H1 (cell line): ENCODE results near the gene ACAD10. TPM values are rescaled to one million over a fixed set of nuclear protein-coding genes. Genes with fewer than 3 reads are reported as not detected.

Experiments
- CTCF ChIA-PET: fragments of 300-600 bp; sonication (Branson Sonifier 250); formaldehyde crosslinking; loops from one replicate; lab custom pipeline; 2021; ENCODE audit not compliant: partially characterized antibody; lab: Charles Lee
- POLR2A ChIA-PET: fragments of 300-600 bp; sonication (Branson Sonifier 250); formaldehyde crosslinking; loops from one replicate; lab custom pipeline; 2021; ENCODE audit warnings: inconsistent platforms; ENCODE audit not compliant: partially characterized antibody; lab: Charles Lee
- DNase-seq, 2 experiments: peaks; one replicate each; pipeline versions ENCODE4 v3.0.0 to v3.0.0-alpha.2; 2010 to 2022; ENCODE audit warnings: low spot score in 2 of 2, low read depth in 1 of 2, mixed read lengths in 1 of 2
- FAIRE-seq: peaks from 2 replicates; lab custom pipeline; 2011; peaks lifted over from hg19 to GRCh38; lab: Jason Lieb, UNC
- H2AFZ ChIP-seq: 2 replicates; pipeline ENCODE4 v1.8.1; 2012; ENCODE audit warnings: low read length, inconsistent platforms
- H2AK5ac ChIP-seq: 2 replicates; pipeline ENCODE4 v1.6.1; 2013; ENCODE audit warnings: low read depth, low read length
- H2BK120ac ChIP-seq: replicated peaks from 2 replicates; pipeline ENCODE3; 2013; ENCODE audit warnings: low read depth, low read length, inconsistent platforms
- H2BK12ac ChIP-seq: 2 replicates; pipeline ENCODE4 v1.6.1; 2013; ENCODE audit warnings: low read depth, low read length
- H2BK15ac ChIP-seq: 2 replicates; pipeline ENCODE4 v1.6.1; 2013; ENCODE audit warnings: low read length
- H2BK20ac ChIP-seq: 2 replicates; pipeline ENCODE4 v1.6.1; 2013; ENCODE audit warnings: low read length
- H2BK5ac ChIP-seq: 2 replicates; pipeline ENCODE4 v1.6.1; 2013; ENCODE audit warnings: low read depth, low read length
- H3K14ac ChIP-seq: 2 replicates; pipeline ENCODE4 v1.6.1; 2013; ENCODE audit warnings: inconsistent platforms; ENCODE audit not compliant: insufficient read length
- H3K18ac ChIP-seq: 2 replicates; pipeline ENCODE4 v1.6.1; 2013; ENCODE audit warnings: low read length; ENCODE audit errors: extremely low read depth
- H3K23ac ChIP-seq: 2 replicates; pipeline ENCODE4 v1.6.1; 2013; ENCODE audit warnings: inconsistent platforms; ENCODE audit not compliant: insufficient read length
- H3K23me2 ChIP-seq: 2 replicates; pipeline ENCODE4 v1.6.1; 2013; ENCODE audit warnings: low read depth, low read length
- H3K27ac ChIP-seq: 2 replicates; pipeline ENCODE4 v1.6.1; 2011; ENCODE audit warnings: low read depth, low read length, inconsistent platforms
- H3K27me3 ChIP-seq, 4 experiments: replicated peaks in 1 of 4; 1 replicate in 1 of 4; 2 replicates in 3 of 4; pipeline versions ENCODE4 v1.6.1 to v1.8.1; 2011 to 2013; ENCODE audit warnings: low read length in 3 of 4, mild to moderate bottlenecking in 3 of 4, inconsistent platforms in 2 of 4, mixed read lengths in 2 of 4, moderate library complexity in 1 of 4; ENCODE audit not compliant: control insufficient read depth in 3 of 4, insufficient read depth in 3 of 4; ENCODE audit errors: extremely low read depth in 1 of 4
- H3K36me3 ChIP-seq, 4 experiments: 2 replicates each; pipeline versions ENCODE4 v1.6.1 to v1.8.1; 2011 to 2013; ENCODE audit warnings: mild to moderate bottlenecking in 4 of 4, low read length in 3 of 4, moderate library complexity in 2 of 4, control low read depth in 1 of 4, inconsistent platforms in 1 of 4; ENCODE audit not compliant: insufficient read depth in 4 of 4, control insufficient read depth in 2 of 4
- H3K4ac ChIP-seq: replicated peaks from 2 replicates; pipeline ENCODE3; 2013; ENCODE audit warnings: low read length, low read depth, mixed read lengths, inconsistent platforms; ENCODE audit not compliant: insufficient read length
- H3K4me1 ChIP-seq, 4 experiments: replicated peaks in 1 of 4; 1 replicate in 1 of 4; 2 replicates in 3 of 4; pipeline versions ENCODE4 v1.6.1 to v1.8.1; 2011 to 2013; ENCODE audit warnings: low read length in 3 of 4, inconsistent platforms in 2 of 4, mixed read lengths in 1 of 4; ENCODE audit not compliant: insufficient read depth in 4 of 4, control insufficient read depth in 3 of 4
- H3K4me2 ChIP-seq, 2 experiments: 2 replicates each; pipeline versions ENCODE4 v1.6.1 to v1.8.1; 2011 to 2013; ENCODE audit warnings: low read depth in 2 of 2, low read length in 2 of 2, control low read depth in 1 of 2, inconsistent platforms in 1 of 2, mild to moderate bottlenecking in 1 of 2; ENCODE audit not compliant: insufficient read depth in 1 of 2
- H3K4me3 ChIP-seq, 4 experiments: fragments of 200-600, 300-600 bp in 1 of 4; sonication (generic), shearing (Covaris generic), sonication (Bioruptor Twin) in 1 of 4; 2 replicates each; pipeline versions ENCODE4 v1.5.1 to v1.8.1; 2011 to 2016; ENCODE audit warnings: low read length in 4 of 4, low read depth in 3 of 4, control low read depth in 2 of 4, inconsistent platforms in 2 of 4, mild to moderate bottlenecking in 2 of 4, mixed read lengths in 1 of 4, moderate library complexity in 1 of 4; ENCODE audit not compliant: insufficient read depth in 2 of 4; ENCODE audit errors: extremely low read depth in 1 of 4
- H3K56ac ChIP-seq: replicated peaks from 2 replicates; pipeline ENCODE3; 2013; ENCODE audit warnings: low read depth, mild to moderate bottlenecking, mixed read lengths, low read length, inconsistent platforms; ENCODE audit not compliant: insufficient read length
- H3K79me1 ChIP-seq: 2 replicates; pipeline ENCODE4 v1.6.1; 2013; ENCODE audit warnings: low read depth, low read length, control low read depth
- H3K79me2 ChIP-seq, 2 experiments: 2 replicates each; pipeline versions ENCODE4 v1.6.1 to v1.8.1; 2012 to 2013; ENCODE audit warnings: low read length in 2 of 2, mild to moderate bottlenecking in 2 of 2, inconsistent platforms in 1 of 2; ENCODE audit not compliant: insufficient read depth in 2 of 2, control insufficient read depth in 1 of 2
- H3K9ac ChIP-seq, 4 experiments: replicated peaks in 1 of 4; 1 replicate in 1 of 4; 2 replicates in 3 of 4; pipeline versions ENCODE4 v1.6.1 to v1.8.1; 2011 to 2013; ENCODE audit warnings: low read depth in 3 of 4, low read length in 3 of 4, control low read depth in 2 of 4, mild to moderate bottlenecking in 2 of 4, moderate library complexity in 2 of 4, inconsistent platforms in 1 of 4; ENCODE audit errors: extremely low read depth in 1 of 4
- H3K9me3 ChIP-seq, 2 experiments: 2 replicates each; pipeline versions ENCODE4 v1.6.1 to v1.8.1; 2012 to 2013; ENCODE audit warnings: mild to moderate bottlenecking in 2 of 2, moderate library complexity in 2 of 2, control low read depth in 1 of 2, inconsistent platforms in 1 of 2, low read depth in 1 of 2, low read length in 1 of 2, mixed read lengths in 1 of 2; ENCODE audit not compliant: insufficient read depth in 2 of 2
- H4K20me1 ChIP-seq, 2 experiments: replicated peaks in 1 of 2; 2 replicates each; pipeline versions ENCODE3 to v1.8.1; 2011 to 2013; ENCODE audit warnings: inconsistent platforms in 2 of 2, low read length in 2 of 2, mild to moderate bottlenecking in 1 of 2; ENCODE audit not compliant: insufficient read depth in 2 of 2, control insufficient read depth in 1 of 2
- H4K5ac ChIP-seq: 2 replicates; pipeline ENCODE4 v1.6.1; 2013; ENCODE audit warnings: low read length, low read depth, mixed read lengths, inconsistent platforms; ENCODE audit not compliant: insufficient read length
- H4K8ac ChIP-seq: 2 replicates; pipeline ENCODE4 v1.8.0; 2013; ENCODE audit warnings: mild to moderate bottlenecking, moderate library complexity, low read length, inconsistent platforms; ENCODE audit not compliant: insufficient read depth; ENCODE audit errors: extremely low read depth
- H4K91ac ChIP-seq: replicated peaks from 2 replicates; pipeline ENCODE3; 2013; ENCODE audit warnings: low read length, mixed read lengths, inconsistent platforms; ENCODE audit not compliant: insufficient read length
- CBX8 ChIP-seq: fragments of 300-800, 300-1000 bp; sonication (generic); IDR thresholded peaks from 2 replicates; pipeline ENCODE4 v1.7.1; 2016; ENCODE audit warnings: low read depth, low read length, borderline replicate concordance
- EGR1 ChIP-seq: IDR thresholded peaks from 2 replicates; pipeline ENCODE4 v1.6.1; 2011; ENCODE audit warnings: low read depth, low read length, borderline replicate concordance
- EP300 ChIP-seq, 2 experiments: IDR thresholded peaks; 1 replicate in 1 of 2; 2 replicates in 1 of 2; pipeline ENCODE4 v1.6.1; 2011 to 2012; ENCODE audit warnings: low read depth in 2 of 2, low read length in 2 of 2, mild to moderate bottlenecking in 2 of 2, borderline replicate concordance in 1 of 2, inconsistent platforms in 1 of 2, moderate library complexity in 1 of 2
- JUND ChIP-seq: IDR thresholded peaks from 2 replicates; pipeline ENCODE4 v1.6.1; 2011; ENCODE audit warnings: mild to moderate bottlenecking, improper control_type of control experiment, low read length
- KDM5A ChIP-seq: fragments of 200-600 bp; IDR thresholded peaks from 2 replicates; pipeline ENCODE4 v1.7.1; 2012; ENCODE audit warnings: mild to moderate bottlenecking, low read length, inconsistent platforms, mixed read lengths
- POLR2A ChIP-seq, 2 experiments: IDR thresholded peaks; 1 replicate in 1 of 2; 2 replicates in 1 of 2; pipeline ENCODE4 v1.6.1; 2011; ENCODE audit warnings: low read depth in 2 of 2, low read length in 2 of 2, mild to moderate bottlenecking in 2 of 2; ENCODE audit errors: control extremely low read depth in 1 of 2
- POLR2AphosphoS5 ChIP-seq: IDR thresholded peaks from 2 replicates; pipeline ENCODE4 v1.6.1; 2011; ENCODE audit warnings: low read depth, low read length
- POU5F1 ChIP-seq: IDR thresholded peaks from 2 replicates; pipeline ENCODE4 v1.6.1; 2011; ENCODE audit warnings: low read depth, mild to moderate bottlenecking, low read length, moderate library complexity
- RNF2 ChIP-seq: fragments of 200-900, 300-1000 bp; sonication (generic); IDR thresholded peaks from 2 replicates; pipeline ENCODE4 v1.7.1; 2016; ENCODE audit warnings: borderline replicate concordance, low read depth, mild to moderate bottlenecking, antibody characterized with exemption, low read length; ENCODE audit not compliant: poor library complexity, severe bottlenecking; ENCODE audit errors: missing control alignments
- SIRT6 ChIP-seq: IDR thresholded peaks from one replicate; pipeline ENCODE4 v1.7.1; 2012; ENCODE audit warnings: low read length, inconsistent platforms
- SUZ12 ChIP-seq: fragments of 200-600 bp; sonication (generic); IDR thresholded peaks from 2 replicates; pipeline ENCODE4 v1.6.1; 2012; ENCODE audit warnings: mild to moderate bottlenecking, inconsistent platforms, low read length, moderate library complexity, mixed read lengths
- TAF7 ChIP-seq: optimal IDR thresholded peaks from 2 replicates; pipeline ENCODE3; 2011; ENCODE audit warnings: low read depth, mild to moderate bottlenecking, inconsistent platforms, low read length, moderate library complexity, borderline replicate concordance
- TBP ChIP-seq: IDR thresholded peaks from 2 replicates; pipeline ENCODE4 v1.6.1; 2011; ENCODE audit warnings: low read depth, low read length, improper control_type of control experiment
- TEAD4 ChIP-seq: IDR thresholded peaks from 2 replicates; pipeline ENCODE4 v1.6.1; 2012; ENCODE audit warnings: low read depth, low read length, inconsistent platforms, mixed read lengths
- WGBS, 2 experiments: shearing (Covaris generic) in 1 of 2; methylation state at CpG; one replicate each; pipeline versions ENCODE4 v1.1.6 to v1.1.7; 2013 to 2015; ENCODE audit warnings: low lambda C conversion rate in 2 of 2, mixed read lengths in 2 of 2, inconsistent platforms in 1 of 2, low coverage in 1 of 2, missing lambda C conversion rate in 1 of 2; ENCODE audit not compliant: insufficient replicate concordance in 2 of 2, insufficient coverage in 1 of 2, insufficient read length in 1 of 2; ENCODE audit errors: extremely low coverage in 1 of 2, missing lambda C conversion rate in 1 of 2; 5-methylcytosine and 5-hydroxymethylcytosine counted together
- polyA plus RNA-seq, 7 experiments: library from polyadenylated mRNA; depleted of rRNA in 3 of 7; stranded (reverse) in 5 of 7; unstranded in 2 of 7; fragments of >200 nt in 5 of 7; fragments of 200-250 nt in 2 of 7; gene quantifications; 1 replicate in 5 of 7; 2 replicates in 1 of 7; 4 replicates in 1 of 7; pipeline versions ENCODE4 v1.2.1 to v1.2.3, GENCODE V29; 2011 to 2013; ENCODE audit warnings: missing spikeins in 2 of 7, mixed read lengths in 2 of 7
- total RNA-seq: library from RNA; stranded (reverse); fragmentation: NEBNext Ultra II Directional; extraction: Animal tissue kit (Norgen Biotek cat#: 25700); gene quantifications from 2 replicates; pipeline ENCODE4 v1.2.1, GENCODE V29; 2021

ACAD10 gene
- total and polyA plus RNA-seq, 2 of the 8 experiments (the other 6 are each of a cell fraction or from before 2014, with no cell fraction given): 17.3 to 23.3 TPM

GRCh38 chr12:111699962-111700361 lies 14.1 kb downstream of the ACAD10 start:
- Histone ChIP-seq H3K14ac (no peak overlapping the region), H2BK20ac (no peak overlapping the region), H3K4ac (no peak overlapping the region), H3K79me1 (no peaks in the 10 kb centered on the region), H2AK5ac (no peak overlapping the region), H2BK12ac (no peak overlapping the region), H3K9ac (no peak overlapping the region), H3K4me2 (no peak overlapping the region), H3K56ac (no peak overlapping the region), H3K27me3 (no peaks in the 10 kb centered on the region), H3K18ac (no peak overlapping the region), H3K9me3 (no peaks in the 10 kb centered on the region), H2BK5ac (no peak overlapping the region), H2BK120ac (no peak overlapping the region), H3K4me1 (no peaks in the 10 kb centered on the region), H3K79me2 (no peaks in the 10 kb centered on the region), H3K23me2 (no peaks in the 10 kb centered on the region), H4K20me1 (no peaks in the 10 kb centered on the region), H3K4me3 (no peak overlapping the region), H3K23ac (no peak overlapping the region), H4K5ac (no peak overlapping the region), H4K8ac (no peak overlapping the region), H4K91ac (no peak overlapping the region), H3K27ac (no peak overlapping the region), H2AFZ (no peak overlapping the region), H3K36me3 (peaks cover 2 to 23% (median 8%) of the 10 kb centered on the region in 4 experiments; a peak in 5 of 8 replicates), H2BK15ac (no peak overlapping the region)
- CTCF ChIA-PET: no interaction called here
- POLR2A ChIA-PET: interaction anchor here (0.8 kb wide), 1 partner anchor 10 kb away, joined by 3 read pairs; no protein-coding TSS in a partner anchor
- FAIRE-seq: no peak
- 95% methylated on average over 2 of the region's 2 CpGs; no CpG with 5 or more reads in 1 of the 2 experiments for WGBS, 2 experiments
- no peak for DNase-seq
- TF ChIP-seq TAF7 (no peak), EGR1 (no peak), EP300 (IDR thresholded peaks at IDR 0.05; ENCODE audit: borderline replicate concordance in 1 of 2, low read depth in 2 of 2, low read length in 2 of 2) (no peak), SIRT6 (no peak), POLR2AphosphoS5 (no peak), POLR2A (IDR thresholded peaks at IDR 0.05; ENCODE audit: control extremely low read depth in 1 of 2, low read depth in 2 of 2, low read length in 2 of 2) (no peak), KDM5A (no peak), CBX8 (no peak), JUND (no peak), POU5F1 (no peak), TEAD4 (no peak), TBP (no peak), RNF2 (no peak), SUZ12 (no peak)
